RPMI7951 (cell line): Measurements from ENCODE around the gene CHID1. TPM values are rescaled to one million over a fixed set of nuclear protein-coding genes. Genes with fewer than 3 reads are reported as not detected.

Source experiments
- DNase-seq: peaks from one replicate; pipeline ENCODE4 v3.0.0-alpha.2; 2012; ENCODE audit warnings: low read depth
- total RNA-seq: library from RNA; depleted of rRNA; stranded (reverse); fragments of >200 nt; shearing (Covaris generic); gene quantifications from 2 replicates; pipeline ENCODE4 v1.2.3, GENCODE V29; 2014

CHID1 gene
- total RNA-seq, 1 experiment from 2014 or later = 41.2 TPM

DNA sequence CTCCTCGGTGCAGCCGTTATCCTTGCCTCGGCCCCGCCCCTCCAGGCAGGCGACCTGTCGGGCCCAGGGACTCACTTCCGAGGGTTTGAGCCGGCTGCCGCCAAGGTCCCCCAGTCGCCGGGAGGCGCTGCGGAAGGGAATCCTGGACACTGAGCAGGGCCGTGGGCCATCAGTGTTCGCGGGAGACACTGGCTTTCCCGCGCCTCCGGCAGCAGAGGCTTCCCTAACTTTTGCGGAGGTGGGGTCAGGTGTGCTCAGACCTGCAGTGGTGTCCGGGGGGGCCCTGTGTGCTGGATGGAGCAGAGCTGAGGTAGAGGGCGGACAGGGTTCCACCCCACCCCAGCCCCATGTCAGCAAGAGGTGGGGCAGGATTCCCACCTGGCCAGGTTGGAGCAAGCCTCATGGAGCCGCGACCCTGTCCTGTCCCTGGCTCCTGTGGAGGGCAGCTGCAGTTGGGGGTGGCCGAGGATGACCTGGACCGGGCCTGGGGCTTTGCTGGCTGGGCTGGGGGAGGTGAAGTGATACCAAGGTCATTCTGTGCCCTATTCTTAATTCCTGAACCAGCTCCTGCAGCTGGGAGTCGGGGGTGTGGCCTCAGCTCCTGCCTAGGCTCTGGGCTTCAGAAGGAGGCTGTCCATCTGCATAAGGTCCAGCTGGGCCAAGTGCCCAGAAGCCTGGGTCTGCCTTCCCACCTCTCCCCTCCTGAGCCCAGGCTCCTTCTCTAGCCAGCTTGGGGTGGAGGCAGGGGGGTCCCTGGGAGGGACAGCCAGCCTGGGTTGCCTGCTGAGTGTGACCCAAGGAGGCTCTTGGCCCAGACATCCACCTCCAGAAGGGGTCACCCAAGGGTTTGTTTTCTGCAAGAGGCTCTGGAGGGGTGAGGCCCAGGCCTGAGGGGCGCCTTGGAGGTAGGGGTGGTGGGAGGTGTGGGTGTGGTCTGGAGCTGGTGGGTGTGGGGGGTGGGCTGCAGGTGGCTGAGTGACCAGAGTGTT, 59.5 kb downstream of the CHID1 start:
- no peak for DNase-seq

DNA sequence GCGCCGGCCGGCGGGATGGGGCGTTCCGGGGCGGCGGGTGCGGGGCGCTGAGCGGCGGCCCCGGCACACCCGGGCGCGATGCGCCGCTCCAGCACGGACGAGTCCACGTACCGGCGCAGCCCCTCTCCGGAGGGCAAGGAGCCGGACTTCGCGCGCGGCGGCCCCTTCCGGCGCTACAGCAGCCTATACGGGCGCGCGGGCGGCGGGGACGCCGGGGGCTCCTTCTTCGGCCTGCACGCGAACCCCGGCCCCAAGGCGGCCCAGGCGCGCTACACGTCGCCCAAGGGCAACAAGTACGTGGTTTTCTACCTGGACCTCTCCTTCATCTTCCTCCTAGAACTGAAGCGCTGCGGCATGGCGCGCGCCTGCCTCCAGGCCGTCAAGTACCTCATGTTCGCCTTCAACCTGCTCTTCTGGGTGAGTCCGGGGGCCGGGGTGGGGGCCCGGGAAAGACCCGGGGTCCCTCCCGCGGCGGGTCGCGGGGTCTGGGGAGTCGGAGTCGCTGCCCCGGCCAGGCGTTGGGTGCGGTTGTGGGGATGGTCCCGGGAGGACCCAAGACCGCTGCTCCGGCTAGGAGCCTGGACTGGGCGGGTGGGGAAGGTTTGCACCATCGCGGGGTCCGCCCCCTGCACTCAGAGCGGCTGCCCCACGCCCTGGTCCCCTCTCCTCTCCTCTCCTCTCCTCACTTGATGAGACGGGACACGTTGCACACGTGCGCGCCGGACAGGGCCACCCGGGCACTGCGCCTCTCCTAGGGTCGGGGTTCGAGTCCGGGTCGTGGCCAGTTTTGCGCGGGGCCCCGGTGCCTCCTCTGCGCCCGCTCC, 60.4 kb downstream of the CHID1 start:
- no peak for DNase-seq

DNA sequence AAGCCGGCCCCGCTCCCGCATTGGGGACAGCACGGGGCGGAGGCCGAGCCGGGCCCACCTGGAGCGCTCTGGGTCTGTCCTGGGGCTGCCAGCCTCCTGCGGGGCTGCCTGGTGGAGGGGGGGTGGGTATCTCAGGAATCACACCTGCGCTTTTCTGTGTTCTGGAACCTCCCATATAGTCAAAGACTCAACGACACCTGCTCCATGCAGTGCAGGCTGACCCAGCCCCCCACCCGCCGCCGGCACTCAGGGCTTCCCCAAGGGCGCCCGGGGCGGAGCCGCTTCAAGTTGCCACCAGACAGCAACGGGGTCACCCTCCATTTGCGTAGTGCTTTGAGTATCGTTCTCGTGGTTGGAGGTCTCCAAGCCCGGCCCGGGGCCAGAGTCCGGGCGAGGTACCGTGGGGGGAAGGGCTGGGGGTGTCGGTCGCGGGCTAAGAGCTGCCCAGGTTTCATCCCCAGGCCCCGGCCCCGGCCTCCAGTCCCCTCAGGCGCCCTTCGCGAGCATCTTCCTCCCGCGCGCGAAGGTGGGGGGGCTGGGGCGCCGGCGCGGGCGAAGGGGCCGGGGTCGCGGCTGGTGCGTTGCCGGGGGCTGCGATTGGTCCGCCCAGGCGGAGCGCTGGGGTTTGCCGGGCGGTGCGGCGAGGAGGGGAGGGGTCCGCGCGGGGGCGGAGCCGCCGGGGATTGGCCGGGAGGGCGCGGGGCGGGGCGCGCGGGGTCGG, 61.3 kb downstream of the CHID1 start:
- DNase-seq = no peak

DNA sequence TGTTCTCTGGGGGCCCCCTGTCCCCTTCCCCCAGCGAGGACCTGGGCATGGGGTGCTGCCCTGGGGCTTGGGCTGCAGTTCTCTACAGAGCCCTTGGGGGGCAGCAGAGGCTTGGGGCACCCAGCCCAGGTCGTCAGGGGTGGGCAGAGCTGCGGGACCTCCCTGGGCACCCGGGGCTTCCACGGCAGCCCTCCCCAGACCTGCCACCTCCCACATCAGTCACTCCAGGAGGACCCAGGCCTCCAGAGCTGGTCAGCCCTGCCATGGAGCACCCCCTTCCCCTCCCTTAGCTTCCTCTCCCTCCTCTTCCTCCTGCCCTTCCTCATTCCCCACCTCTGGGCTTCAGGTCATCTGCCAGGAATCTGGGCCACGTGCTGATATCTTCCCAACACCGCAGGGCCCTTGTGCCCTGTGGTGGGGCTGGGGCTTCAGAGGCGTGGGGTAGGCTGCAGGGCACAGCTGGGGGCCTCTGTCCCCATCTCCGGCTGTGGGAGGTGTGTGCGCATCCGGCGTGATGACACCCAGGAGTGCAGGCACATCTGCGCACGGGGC, 62.2 kb downstream of the CHID1 start:
- DNase-seq = no peak

DNA sequence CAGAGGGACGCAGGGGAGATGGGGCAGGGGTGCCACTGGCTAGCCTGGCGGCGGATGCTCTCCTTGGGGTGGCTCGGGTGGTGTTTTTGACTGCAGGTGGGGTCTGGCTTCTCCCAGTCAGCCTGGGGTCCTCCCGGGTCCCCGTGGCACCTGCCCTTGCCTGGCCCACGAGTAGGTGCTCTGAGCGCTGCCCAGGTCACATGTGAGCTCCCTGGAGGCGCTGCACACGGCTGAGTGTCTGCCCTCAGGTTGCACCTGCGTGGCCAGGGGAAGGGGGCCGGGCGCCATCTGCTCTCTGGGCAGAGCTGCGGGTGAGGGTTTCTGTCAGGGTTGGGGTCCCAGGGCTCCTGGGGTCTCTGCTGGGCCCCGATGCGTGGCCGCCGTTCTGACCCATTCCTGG, 62.7 kb downstream of the CHID1 start:
- DNase-seq = no peak

DNA sequence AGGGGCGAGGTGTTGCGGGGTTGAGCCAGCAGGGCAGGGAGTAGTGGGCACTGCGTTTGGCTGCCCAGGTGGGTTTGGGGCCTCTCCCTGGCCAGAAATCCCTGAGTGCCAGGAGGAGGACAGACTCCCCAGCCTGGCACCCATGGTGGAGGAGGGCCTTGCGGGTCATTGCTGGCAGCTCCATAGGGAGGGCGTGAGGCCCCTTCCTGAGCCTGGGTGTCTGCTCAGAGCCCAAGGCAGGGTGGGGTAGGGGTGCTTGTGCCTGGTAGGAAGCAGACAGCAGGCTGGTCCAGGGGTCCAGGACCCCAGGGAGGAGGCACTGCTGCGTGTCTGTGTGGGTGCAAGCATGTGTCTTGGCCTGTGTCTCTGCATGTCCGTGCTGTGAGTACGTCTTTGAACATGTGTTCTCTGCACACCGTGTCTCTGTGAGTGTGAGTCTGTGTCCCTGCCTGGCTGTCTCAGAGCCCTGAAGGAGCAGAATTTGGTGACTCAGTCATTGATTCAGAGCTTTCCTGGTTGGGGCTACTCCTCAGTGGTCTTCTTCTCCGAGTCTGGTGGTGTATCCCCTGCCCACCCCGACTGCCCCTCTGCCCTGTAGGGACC, 64.0 kb downstream of the CHID1 start:
- no peak for DNase-seq

DNA sequence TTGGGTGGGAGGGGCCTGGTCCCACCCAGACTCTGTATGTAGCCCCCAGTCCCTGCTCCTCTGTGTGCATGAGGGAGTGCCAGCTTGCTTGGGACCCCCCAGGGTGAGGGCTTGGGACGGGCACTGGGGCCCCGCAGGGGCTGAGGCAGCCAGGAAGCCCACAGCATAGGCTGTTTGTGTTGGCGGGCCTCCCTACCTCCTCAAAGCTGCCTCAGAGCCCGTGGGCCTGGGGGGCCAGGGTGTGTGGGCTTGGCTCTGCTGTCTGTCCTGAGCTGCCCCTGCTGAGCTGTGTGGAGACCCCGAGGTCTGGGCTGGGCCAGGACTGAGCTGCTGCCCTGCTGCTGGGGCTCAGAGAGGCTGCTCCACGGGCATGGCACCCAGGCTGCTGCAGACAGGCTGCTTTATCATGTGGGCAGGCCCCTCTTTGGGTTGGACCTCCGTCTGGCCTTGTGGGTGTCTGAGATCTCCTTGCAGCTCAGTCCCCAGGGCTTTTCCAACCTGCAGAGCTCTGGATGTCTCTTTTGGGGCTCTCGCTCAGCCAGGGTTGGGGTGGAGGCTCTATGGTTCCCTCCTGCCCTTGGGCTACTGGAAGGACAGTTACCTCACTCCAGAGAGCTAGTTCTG, 64.6 kb downstream of the CHID1 start:
- DNase-seq = no peak

DNA sequence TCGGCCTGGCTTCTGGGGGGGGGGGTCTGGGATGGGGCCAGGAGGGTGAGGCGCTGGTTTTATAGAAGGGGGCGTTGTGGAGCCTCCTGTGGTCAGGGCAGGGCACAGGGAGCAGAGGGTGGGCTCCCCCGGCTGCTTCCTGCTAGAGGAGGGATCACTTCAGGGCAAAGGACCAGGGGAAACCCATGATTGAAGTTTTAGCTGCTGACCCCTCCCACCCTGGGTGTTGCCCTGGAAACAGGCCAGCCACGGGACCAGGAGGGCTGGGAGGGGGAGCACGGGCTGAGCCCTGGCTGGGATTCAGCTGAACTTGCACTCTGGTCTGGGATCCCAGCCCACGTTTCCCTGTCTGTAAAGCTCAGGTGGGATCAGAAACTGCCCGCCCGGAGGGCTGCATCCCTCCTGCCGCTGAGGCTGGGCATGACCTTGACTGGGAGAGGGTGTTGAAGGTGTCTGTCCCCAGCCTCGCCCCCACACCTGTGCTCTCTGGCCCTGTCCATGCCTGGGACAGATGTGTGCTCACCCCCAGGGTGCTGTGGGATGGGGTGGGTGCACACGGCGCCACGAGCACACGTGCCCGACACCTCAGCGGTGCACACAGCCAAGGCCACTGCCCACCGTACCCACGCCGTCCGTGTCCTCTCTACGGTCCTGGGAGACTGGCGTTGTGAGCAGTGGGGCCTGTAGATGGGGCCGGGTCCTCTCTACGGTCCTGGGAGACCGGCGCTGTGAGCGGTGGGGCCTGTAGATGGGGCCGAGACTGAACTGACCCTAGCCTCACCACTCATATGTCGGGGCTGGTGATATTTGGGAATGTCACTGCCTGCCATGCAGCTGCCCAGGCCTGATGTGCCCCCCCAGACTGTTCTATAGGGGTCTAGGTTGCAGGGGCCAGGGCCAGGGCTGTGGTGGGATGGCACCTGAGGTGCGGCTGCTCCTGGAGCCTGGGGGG, 65.6 kb downstream of the CHID1 start:
- DNase-seq = peak; percentile 86

DNA sequence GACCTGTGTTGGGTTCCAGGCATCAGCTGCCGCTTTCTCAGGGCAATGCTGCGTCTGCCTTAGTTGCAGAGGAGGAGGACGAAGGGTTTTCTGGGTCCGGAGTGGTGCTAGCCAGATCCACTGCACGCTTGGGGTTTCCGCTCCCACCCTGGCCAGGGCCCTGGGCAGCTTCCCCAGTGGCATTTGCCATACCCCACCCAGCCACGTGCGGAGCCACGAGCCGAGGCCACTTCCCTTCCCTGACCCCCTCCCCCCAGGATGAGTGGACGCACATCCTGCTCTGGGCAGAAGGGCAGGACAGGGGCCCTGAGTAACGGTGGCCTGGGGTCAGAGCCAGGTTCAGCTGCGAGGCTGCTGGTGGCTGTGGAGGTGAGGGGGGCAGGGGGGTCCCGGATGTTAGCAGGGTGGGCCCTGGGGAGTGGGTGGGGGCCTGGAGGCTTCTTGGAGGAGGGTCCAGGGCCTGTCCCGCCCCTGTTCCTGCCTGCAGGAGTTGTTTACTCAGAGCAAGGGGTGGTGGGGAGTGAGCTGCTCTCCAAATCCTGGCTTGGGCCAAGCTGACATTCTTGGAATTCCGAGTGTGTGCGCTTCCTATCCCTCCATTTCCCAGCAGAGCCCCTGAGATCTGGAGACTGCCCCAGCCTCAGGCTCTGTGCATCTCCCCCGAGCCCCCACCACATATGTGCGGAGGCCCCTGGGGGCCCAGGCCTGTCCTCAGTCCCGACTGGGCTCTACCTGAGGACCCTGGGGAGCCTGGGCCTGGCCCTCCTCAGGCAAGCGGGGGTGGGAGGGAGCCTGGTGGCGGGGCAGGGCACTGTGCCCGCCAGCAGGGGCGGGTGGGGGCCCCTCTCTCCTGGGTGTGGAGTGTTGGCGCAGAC, 66.6 kb downstream of the CHID1 start:
- peak; percentile 88 for DNase-seq

DNA sequence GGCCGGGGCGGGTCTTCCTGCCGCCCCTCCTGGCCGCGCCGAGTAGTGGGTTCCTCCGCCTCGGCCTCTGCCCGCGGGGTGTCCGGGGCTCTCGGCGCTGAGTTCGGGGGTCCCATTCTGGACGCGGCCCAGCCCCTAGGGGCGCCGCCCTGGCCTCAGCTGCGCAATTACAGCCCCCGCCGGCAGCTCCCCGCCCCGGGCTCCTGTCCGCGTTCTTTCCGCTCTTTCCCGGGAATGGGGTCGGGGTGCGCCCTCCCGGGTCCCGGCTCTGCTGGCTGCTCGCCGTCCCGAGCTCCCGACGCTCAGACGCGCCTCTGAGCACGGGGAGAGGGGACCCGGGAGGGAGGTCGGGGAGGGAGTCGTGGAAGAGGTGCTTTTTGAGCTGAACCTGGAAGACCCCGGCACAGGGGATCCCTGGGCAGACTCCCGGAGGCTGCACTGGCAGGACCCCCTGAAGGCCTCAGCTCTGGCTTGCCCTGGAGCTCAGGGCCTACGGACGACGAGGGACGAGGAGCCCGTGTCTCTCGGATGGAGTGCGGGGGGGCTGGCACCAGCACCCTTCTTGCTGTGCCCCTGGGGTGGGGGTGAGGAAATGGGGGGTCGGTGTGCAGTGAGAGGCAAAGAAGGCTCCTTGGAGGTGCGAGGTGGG, 67.4 kb downstream of the CHID1 start:
- DNase-seq = no peak

DNA sequence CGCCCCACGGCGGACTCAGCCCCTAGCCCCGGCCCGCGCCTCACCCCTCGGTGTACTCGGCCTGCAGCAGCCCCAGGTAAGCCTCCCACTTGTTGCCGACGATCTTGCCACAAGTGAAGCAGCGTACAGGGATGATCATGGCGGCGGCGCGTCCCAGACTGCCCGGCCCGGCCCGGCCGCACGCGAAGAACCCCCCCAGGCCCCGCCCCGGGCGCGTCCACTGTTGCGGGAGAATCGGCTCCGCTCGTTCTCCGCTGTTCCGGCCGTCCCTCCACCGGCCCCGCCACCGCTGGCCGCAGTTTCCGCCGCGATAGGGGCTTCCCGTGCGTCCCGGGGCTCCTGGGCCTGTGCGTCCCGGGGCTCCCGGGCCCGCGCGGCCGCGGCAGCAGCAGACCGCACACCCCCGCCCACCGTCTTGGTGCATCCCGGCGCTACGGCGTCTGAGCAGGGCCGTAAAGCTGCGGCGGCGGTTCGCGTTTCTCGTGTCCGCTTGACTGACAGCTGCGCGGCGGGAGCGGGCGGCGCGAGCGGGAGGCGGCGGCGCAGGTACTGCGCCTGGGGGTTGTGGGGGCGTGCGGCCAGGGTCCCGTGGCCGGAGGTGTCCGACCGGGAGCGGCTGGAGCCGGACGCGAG, 68.1 kb downstream of the CHID1 start, which contains the start of the genes POLR2L and TSPAN4:
Gene POLR2L, minus strand, starts transcription at position 160 of the 633 bp plus-strand sequence. Its CDS starts 21 bp downstream, at position 139.
Gene TSPAN4, plus strand, starts transcription at position 483 of the 633 bp plus-strand sequence. CDS start 7,453 bp downstream, outside the sequence.
- peak; percentile 84 for DNase-seq

DNA sequence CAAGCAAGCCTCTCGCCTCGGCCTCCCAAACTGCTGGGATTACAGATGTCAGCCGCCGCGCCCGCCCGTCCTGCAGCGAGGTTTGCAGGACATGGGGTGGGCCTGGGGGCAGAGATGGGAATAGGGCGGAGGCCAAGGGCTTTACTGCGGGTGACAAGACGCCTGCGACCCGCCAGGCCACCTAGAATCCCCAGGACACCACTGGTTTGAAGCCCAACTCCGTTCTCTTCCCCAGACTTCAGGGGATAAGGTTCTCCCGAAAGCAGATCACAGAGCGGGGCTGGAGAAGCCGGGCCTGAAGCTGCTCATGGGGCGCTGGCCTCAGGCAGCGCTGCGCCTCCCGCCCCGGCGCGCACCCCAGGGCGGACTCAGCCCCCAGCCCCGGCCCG, 68.6 kb downstream of the CHID1 start:
- DNase-seq = no peak

DNA sequence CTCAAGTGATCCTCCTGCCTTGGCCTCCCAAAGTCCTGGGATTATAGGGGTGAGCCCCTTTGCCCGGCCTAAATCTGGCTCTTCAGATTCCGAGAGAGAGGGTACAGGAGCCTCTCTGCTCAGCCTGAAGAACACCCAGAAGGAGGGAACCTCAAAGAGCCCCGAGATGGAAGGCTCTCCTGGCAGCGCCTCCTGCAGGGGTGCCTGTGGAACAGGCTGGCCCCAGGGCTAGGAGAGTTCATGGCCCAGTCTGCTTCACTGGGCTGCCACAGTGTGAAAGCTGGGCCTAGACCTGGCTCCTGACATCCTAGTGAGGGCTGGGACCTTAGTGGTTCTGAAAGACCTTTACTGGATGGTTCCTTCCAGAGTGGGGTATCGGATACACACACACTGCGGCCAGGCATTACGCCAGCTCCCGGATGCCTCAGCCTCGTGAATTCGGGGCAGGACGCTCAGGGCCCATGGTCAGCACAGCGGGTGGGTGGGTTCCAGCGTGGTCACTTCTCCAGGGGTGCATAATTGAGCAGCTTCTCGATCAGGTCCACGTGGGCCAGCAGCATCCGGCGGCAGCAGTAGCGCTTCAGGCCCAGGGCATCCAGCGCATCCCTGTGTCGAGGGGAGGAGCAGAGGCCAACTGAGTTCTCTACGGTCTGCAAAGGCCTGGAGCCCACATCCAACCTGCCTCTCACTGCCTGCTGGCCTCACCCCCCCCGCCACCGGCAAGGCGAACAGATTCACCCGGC, 70.6 kb downstream of the CHID1 start:
- DNase-seq = no peak

DNA sequence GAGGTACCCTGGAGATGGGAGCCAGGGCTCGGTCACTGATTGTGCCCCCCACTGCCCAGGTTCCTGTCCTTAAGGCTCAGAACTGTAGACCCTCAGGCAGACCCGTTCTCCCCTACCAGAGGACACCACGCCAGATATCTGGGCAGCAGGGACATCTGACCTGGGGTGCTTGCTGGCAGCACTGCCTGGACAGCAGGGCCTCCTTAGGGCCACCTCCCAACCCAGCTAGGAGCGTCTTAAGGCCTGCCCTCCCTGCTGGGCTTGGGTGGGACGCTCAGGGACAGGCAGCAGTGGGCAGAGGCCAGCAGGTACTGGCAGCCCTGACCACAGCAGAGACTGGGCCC, 71.4 kb downstream of the CHID1 start:
- DNase-seq = no peak

DNA sequence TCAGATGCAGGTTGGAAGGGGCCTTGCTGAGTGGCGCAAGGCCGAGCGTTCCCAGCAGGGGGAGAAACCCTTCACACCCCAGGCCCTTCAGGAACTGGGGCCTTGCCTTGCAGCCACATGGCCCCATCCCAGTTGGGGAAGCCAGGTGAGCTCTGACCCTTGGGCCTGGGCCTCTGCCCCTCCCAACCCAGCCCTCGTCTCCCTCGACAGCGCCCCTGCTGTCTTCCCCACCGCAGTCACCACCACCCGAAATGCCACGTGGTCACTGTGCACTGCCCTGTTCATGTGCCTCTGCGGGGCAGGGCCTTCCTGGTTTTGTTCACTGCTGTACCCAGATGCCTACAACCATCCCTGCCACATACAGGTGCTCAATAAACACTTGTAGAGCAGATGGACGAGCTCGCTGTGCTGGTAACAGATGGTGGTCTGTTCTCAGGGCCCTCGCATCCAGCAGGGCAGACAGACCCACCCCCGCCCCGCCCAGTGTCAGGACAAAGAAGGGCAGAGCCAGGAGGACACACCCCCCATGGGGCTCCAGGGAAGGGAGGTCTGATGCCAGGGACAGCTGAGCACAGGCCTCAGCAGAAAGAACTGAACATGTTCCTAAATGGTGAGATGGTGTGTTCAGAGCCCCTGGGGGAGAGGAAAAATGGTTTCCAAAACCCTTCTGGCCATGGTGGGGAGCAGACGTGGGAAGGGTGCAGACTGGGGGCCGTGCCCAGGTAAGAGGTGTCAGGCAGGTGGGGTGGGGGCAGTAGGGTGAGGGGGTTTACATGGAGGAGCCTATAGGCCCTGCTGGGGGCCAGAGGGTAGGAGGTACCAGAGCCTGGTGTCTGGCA, 72.0 kb downstream of the CHID1 start:
- DNase-seq = no peak

DNA sequence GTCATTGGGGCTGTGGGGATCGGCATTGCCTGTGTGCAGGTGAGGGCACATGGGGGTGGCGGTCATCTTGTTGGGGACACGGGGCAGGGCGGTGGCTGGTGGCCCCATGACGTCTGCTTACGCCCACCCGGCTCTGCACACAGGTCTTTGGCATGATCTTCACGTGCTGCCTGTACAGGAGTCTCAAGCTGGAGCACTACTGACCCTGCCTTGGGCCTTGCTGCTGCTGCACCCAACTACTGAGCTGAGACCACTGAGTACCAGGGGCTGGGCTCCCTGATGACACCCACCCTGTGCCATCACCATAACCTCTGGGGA, 72.7 kb downstream of the CHID1 start:
- no peak for DNase-seq
